Fibroblast of lung (primary cell): ENCODE results near the gene PCBP3.

Experiments
- CTCF ChIP-seq, 2 donors: IDR thresholded peaks in 1 of 2; conservative IDR thresholded peaks in 1 of 2; 1 replicate in 1 of 2; 2 replicates in 1 of 2; pipeline ENCODE4 v1.5.1; 2011 to 2012; ENCODE audit warnings: low read length in 2 of 2, control low read depth in 1 of 2, inconsistent platforms in 1 of 2, low read depth in 1 of 2, mild to moderate bottlenecking in 1 of 2
- EZH2 ChIP-seq: IDR thresholded peaks from 2 replicates; pipeline ENCODE4 v1.5.1; 2012; ENCODE audit warnings: low read length, control low read depth, mild to moderate bottlenecking; ENCODE audit errors: missing control alignments

DNA sequence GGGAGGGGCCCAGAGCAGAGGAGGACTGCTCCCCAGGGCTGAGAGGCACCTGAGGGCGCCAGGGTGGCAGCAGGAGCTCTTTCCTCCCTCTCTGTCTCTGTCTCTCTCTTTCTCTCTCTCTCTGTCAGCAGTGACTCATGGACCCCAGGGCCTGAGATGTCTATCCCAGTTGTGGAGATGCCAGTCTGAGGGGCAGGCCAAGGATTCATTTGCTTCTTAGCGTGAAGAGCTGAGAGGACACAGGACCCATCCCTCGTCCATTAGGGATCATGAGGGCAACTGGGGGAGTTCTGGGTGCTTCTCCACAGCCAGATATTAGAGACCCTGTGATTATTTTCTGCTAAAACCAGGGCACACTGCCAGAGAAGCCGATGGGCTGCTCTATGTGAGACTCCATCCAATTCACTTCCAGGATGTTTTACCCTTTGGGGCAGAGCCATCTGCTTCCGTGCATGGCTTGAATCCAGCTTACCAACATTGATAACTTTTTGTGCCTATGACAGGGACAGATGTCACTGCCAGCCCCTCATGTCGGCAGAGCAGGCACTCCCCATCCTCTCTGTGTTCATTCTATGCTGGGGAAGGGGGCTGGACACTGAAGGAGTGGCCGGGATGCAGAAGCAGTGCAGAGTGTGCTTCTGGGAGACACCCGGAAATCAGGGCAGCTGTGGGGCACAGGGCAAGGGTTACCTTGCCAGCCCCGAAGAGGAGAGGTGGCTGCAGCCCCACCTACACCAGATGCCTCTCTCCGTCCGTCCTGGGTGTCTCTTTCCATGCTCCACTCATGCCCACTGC lies 4.1 kb upstream of the PCBP3 start:
- no peak for TF ChIP-seq EZH2
- TF ChIP-seq CTCF (conservative IDR thresholded peaks at IDR 0.05 in 1 of 2, IDR thresholded peaks at IDR 0.05 in 1 of 2; ENCODE audit: low read depth in 1 of 2, low read length in 2 of 2), result no peak
